ENCODE results near the gene FBLN1. TPM values are rescaled to one million over a fixed set of nuclear protein-coding genes. Genes with fewer than 3 reads are reported as not detected.
A peak's percentile ranks its signal among the peaks of the same experiment; 100 is the strongest.

Gene FBLN1
- total and polyA plus RNA-seq, 2 of the 13 experiments (the other 11 are each of a cell fraction or from before 2014, with no cell fraction given): 37.3 to 103 TPM

DNA sequence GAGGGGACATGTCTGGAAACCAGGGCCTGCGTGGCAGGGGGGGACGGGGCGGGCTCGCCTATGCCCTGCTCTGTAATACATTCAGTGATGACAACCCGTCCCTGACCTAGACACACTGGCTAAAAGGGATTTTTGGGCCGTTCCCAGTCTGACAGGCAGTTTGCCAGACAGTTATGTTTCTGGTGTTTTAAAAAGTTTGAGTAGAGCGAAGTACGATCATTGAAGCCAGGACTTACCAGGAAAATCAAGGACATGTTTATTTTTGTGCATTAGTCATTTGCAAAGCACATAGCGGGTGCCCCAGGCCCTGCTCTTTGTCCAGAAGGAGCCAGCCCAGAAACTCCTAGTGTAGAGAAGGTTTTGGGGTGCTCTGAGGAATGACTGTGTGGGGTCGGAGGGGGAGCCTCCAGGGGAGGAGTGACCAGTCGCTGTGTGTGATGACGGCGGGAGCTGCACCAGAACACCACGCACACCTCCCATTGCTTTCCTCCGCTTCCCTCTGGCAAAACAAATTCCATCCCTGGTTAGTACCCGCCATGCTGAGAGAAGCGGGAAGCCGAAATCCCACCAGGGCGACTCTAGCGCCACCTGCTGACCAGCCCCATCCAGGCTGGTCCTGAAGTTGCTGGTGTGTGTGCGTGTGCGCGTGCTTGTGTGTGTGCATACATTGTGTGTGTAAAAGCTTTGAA lies 50.8 kb downstream of the FBLN1 start (continued):
- TF ChIP-seq, protein P1, sequence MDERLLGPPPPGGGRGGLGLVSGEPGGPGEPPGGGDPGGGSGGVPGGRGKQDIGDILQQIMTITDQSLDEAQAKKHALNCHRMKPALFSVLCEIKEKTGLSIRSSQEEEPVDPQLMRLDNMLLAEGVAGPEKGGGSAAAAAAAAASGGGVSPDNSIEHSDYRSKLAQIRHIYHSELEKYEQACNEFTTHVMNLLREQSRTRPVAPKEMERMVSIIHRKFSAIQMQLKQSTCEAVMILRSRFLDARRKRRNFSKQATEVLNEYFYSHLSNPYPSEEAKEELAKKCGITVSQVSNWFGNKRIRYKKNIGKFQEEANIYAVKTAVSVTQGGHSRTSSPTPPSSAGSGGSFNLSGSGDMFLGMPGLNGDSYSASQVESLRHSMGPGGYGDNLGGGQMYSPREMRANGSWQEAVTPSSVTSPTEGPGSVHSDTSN (CRISPR knock-in tag; IDR thresholded peaks at IDR 0.05): no peak
- TF ChIP-seq ZNF510 (CRISPR knock-in tag; IDR thresholded peaks at IDR 0.05; ENCODE audit: low read depth) (no peak), KDM5B (CRISPR knock-in tag; IDR thresholded peaks at IDR 0.05; ENCODE audit: borderline replicate concordance) (peak; percentile 71; the same call in 1 of the 2 replicates), ZNF567 (CRISPR knock-in tag; IDR thresholded peaks at IDR 0.05; ENCODE audit: borderline replicate concordance) (no peak), ZNF235 (CRISPR knock-in tag; IDR thresholded peaks at IDR 0.05; ENCODE audit: borderline replicate concordance) (no peak), BRD4 (CRISPR knock-in tag; IDR thresholded peaks at IDR 0.05) (no peak; the same call in 1 of the 2 replicates), ZNF724P (CRISPR knock-in tag; IDR thresholded peaks at IDR 0.05; ENCODE audit: borderline replicate concordance) (no peak), ZNF615 (CRISPR knock-in tag; IDR thresholded peaks at IDR 0.05; ENCODE audit: borderline replicate concordance) (no peak), ZNF660 (CRISPR knock-in tag; IDR thresholded peaks at IDR 0.05; ENCODE audit: borderline replicate concordance, low read depth) (no peak), IRX3 (CRISPR knock-in tag; IDR thresholded peaks at IDR 0.05; ENCODE audit: borderline replicate concordance, low read depth) (no peak), NFYC (CRISPR knock-in tag; IDR thresholded peaks at IDR 0.05) (no peak), ZC3H4 (CRISPR knock-in tag; IDR thresholded peaks at IDR 0.05; ENCODE audit: borderline replicate concordance) (no peak)
- TF ChIP-seq, protein P2, sequence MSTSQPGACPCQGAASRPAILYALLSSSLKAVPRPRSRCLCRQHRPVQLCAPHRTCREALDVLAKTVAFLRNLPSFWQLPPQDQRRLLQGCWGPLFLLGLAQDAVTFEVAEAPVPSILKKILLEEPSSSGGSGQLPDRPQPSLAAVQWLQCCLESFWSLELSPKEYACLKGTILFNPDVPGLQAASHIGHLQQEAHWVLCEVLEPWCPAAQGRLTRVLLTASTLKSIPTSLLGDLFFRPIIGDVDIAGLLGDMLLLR (CRISPR knock-in tag; IDR thresholded peaks at IDR 0.05): peak; percentile 70; the same call in 1 of the 2 replicates
- TF ChIP-seq, protein P3, sequence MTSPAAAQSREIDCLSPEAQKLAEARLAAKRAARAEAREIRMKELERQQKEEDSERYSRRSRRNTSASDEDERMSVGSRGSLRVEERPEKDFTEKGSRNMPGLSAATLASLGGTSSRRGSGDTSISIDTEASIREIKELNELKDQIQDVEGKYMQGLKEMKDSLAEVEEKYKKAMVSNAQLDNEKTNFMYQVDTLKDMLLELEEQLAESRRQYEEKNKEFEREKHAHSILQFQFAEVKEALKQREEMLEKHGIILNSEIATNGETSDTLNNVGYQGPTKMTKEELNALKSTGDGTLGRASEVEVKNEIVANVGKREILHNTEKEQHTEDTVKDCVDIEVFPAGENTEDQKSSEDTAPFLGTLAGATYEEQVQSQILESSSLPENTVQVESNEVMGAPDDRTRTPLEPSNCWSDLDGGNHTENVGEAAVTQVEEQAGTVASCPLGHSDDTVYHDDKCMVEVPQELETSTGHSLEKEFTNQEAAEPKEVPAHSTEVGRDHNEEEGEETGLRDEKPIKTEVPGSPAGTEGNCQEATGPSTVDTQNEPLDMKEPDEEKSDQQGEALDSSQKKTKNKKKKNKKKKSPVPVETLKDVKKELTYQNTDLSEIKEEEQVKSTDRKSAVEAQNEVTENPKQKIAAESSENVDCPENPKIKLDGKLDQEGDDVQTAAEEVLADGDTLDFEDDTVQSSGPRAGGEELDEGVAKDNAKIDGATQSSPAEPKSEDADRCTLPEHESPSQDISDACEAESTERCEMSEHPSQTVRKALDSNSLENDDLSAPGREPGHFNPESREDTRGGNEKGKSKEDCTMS (CRISPR knock-in tag; conservative IDR thresholded peaks at IDR 0.05): no peak
- TF ChIP-seq, protein P4, sequence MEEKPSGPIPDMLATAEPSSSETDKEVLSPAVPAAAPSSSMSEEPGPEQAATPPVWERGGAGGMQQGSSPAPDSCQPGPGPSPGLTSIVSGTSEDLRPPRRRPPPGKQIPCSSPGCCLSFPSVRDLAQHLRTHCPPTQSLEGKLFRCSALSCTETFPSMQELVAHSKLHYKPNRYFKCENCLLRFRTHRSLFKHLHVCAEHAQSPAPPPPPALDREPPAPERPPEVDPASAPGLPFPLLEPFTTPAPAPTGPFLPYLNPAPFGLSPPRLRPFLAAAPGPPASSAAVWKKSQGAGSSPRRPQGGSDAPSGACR (CRISPR knock-in tag; IDR thresholded peaks at IDR 0.05): 0 out of 2 replicates have a peak, but pooled peaks have one; percentile 32
- TF ChIP-seq, protein P5, sequence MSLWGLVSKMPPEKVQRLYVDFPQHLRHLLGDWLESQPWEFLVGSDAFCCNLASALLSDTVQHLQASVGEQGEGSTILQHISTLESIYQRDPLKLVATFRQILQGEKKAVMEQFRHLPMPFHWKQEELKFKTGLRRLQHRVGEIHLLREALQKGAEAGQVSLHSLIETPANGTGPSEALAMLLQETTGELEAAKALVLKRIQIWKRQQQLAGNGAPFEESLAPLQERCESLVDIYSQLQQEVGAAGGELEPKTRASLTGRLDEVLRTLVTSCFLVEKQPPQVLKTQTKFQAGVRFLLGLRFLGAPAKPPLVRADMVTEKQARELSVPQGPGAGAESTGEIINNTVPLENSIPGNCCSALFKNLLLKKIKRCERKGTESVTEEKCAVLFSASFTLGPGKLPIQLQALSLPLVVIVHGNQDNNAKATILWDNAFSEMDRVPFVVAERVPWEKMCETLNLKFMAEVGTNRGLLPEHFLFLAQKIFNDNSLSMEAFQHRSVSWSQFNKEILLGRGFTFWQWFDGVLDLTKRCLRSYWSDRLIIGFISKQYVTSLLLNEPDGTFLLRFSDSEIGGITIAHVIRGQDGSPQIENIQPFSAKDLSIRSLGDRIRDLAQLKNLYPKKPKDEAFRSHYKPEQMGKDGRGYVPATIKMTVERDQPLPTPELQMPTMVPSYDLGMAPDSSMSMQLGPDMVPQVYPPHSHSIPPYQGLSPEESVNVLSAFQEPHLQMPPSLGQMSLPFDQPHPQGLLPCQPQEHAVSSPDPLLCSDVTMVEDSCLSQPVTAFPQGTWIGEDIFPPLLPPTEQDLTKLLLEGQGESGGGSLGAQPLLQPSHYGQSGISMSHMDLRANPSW (CRISPR knock-in tag; IDR thresholded peaks at IDR 0.05; ENCODE audit: borderline replicate concordance): no peak
- TF ChIP-seq, protein P6, sequence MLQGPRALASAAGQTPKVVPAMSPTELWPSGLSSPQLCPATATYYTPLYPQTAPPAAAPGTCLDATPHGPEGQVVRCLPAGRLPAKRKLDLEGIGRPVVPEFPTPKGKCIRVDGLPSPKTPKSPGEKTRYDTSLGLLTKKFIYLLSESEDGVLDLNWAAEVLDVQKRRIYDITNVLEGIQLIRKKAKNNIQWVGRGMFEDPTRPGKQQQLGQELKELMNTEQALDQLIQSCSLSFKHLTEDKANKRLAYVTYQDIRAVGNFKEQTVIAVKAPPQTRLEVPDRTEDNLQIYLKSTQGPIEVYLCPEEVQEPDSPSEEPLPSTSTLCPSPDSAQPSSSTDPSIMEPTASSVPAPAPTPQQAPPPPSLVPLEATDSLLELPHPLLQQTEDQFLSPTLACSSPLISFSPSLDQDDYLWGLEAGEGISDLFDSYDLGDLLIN (CRISPR knock-in tag; IDR thresholded peaks at IDR 0.05; ENCODE audit: borderline replicate concordance): no peak
- TF ChIP-seq, protein P7, sequence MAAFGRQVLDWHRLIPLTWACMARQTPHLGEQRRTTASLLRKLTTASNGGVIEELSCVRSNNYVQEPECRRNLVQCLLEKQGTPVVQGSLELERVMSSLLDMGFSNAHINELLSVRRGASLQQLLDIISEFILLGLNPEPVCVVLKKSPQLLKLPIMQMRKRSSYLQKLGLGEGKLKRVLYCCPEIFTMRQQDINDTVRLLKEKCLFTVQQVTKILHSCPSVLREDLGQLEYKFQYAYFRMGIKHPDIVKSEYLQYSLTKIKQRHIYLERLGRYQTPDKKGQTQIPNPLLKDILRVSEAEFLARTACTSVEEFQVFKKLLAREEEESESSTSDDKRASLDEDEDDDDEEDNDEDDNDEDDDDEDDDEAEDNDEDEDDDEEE (CRISPR knock-in tag; IDR thresholded peaks at IDR 0.05): no peak

Data from HepG2 (cell line).